ENCODE results near the gene FXR2.

Gene FXR2

DNA sequence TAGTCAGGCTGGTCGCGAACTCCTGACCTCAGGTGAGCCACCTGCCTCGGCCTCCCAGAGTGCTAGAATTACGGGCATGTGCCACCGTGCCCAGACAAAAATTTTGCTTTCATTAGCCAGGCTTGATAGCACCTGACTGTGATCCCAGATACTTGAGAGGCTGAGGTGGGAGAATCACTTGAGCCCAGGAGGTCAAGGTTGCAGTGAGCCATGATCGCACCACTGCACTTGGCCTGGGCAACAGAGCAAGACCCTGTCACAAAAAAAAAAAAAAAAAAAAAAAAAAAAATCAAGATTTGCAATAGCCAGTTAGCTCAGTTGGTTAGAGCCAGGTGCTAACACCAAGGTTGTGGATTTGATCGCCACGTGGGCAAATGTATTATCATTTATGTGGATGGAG is 6.1 kb upstream of the FXR2 start:
- DNase-seq (ENCODE audit: low spot score): no peak
- CTCF ChIA-PET: interaction anchor here (0.7 to 1.6 kb wide), 3 partner anchors 12 to 215 kb away, joined by 3 to 6 read pairs (median 3); no protein-coding TSS in a partner anchor
- TF ChIP-seq, protein P1, sequence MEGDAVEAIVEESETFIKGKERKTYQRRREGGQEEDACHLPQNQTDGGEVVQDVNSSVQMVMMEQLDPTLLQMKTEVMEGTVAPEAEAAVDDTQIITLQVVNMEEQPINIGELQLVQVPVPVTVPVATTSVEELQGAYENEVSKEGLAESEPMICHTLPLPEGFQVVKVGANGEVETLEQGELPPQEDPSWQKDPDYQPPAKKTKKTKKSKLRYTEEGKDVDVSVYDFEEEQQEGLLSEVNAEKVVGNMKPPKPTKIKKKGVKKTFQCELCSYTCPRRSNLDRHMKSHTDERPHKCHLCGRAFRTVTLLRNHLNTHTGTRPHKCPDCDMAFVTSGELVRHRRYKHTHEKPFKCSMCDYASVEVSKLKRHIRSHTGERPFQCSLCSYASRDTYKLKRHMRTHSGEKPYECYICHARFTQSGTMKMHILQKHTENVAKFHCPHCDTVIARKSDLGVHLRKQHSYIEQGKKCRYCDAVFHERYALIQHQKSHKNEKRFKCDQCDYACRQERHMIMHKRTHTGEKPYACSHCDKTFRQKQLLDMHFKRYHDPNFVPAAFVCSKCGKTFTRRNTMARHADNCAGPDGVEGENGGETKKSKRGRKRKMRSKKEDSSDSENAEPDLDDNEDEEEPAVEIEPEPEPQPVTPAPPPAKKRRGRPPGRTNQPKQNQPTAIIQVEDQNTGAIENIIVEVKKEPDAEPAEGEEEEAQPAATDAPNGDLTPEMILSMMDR (conservative IDR thresholded peaks at IDR 0.05; ENCODE audit: low read depth): no peak
- POLR2A ChIA-PET (ENCODE audit: low non-redundant PET): interaction anchor here (0.6 kb wide), 1 partner anchor 54 kb away, joined by 3 read pairs; no protein-coding TSS in a partner anchor
- H3K27ac ChIP-seq: no peak overlapping the region

DNA sequence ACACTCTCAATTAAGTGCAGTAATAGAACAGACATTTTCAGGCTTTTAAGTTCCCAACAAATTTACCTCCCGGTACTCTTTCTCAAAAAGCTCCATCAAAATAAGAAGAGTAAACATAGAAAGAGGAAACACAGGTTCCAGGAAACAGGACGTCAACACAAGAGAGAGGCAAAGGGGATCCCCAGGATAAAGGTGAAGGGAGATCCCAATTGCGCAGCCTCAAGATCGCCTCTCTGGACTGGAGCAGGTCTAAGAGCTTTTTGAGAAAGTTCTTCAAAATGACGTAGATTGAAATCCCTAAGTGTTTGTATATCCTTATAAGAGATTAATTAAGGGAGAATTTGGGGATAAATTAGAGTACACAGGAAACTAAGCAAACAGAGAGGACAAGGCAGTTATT is 3.9 kb upstream of the FXR2 start:
- no peak for DNase-seq (ENCODE audit: low spot score)
- POLR2A ChIA-PET (ENCODE audit: low non-redundant PET): no interaction called here
- TF ChIP-seq, protein P1 (conservative IDR thresholded peaks at IDR 0.05; ENCODE audit: low read depth): no peak
- no peak overlapping the region for H3K27ac ChIP-seq
- CTCF ChIA-PET: no interaction called here

DNA sequence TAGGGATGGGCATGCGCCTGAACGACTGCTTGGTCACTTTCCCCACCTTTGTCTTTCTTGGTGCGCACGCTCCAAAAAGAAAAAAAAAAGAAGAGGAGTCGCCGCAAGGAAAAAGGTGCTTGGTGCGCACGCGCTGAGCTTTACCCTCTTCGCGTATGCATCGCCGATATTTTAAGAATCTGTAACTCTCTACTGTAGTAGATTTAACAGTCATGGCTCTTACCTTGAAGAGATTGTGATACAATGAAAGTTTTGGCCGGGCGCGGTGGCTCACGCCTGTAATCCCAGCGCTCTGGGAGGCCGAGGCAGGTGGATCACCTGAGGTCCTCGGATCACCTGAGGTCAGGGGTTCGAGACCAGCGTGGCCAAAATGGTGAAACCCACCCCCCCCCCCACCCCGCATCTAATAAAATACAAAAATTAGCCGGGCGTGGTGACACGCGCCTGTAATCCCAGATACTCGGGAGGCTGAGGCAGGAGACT is 609 bp upstream of the FXR2 start:
- H3K27ac ChIP-seq: peak overlapping the region; percentile 96
- DNase-seq (ENCODE audit: low spot score): no peak
- ChIA-PET POLR2A (ENCODE audit: low non-redundant PET) (interaction anchor here (0.6 to 0.7 kb wide), 2 partner anchors 13 to 70 kb away, joined by 3 to 5 read pairs; partner anchors contain the start of gene SAT2), CTCF (interaction anchor here (0.6 to 1.6 kb wide), 8 partner anchors 11 to 356 kb away, joined by 3 to 9 read pairs (median 4); partner anchors contain the start of gene TP53)
- TF ChIP-seq, protein P1 (conservative IDR thresholded peaks at IDR 0.05; ENCODE audit: low read depth): no peak

DNA sequence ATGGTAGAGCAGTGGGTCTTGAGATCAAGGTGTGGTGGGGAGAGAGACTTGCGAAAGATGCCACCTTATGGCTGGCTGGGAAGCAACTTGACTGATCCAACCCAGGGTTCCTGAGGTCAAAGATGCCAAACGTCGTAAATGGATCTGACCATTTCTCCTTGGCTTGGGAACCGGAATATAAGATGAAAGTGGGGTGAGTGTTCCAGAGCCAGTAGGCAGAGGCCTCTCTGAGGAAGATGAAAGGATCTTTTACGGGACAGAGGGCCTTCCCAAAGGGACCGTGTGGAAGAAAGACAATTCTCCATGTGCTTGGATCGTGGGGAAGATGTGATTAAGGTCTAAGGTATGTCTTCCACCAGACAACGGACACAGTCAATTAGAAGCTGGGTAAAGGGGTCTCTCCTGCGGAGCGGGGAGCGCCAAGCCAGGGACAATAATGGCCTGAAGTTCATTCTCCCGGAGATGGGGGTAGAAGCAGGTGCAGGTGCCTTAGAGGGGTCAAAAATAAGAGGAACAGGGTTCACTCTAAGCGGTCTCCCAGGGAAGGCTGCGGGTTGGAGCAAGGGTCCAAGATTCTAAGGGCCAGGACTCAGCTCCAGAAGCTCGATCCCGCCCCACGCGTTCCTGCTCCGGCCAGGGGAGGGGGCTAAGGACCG is 800 bp downstream of the FXR2 start:
- ChIA-PET CTCF (interaction anchor here (1.1 to 1.6 kb wide), 2 partner anchors 27 to 73 kb away, joined by 4 to 6 read pairs; partner anchors contain the start of gene TP53), POLR2A (ENCODE audit: low non-redundant PET) (no interaction called here)
- TF ChIP-seq, protein P1 (conservative IDR thresholded peaks at IDR 0.05; ENCODE audit: low read depth): no peak
- peak overlapping the region; percentile 96 for H3K27ac ChIP-seq
- DNase-seq (ENCODE audit: low spot score): peak; percentile 43

DNA sequence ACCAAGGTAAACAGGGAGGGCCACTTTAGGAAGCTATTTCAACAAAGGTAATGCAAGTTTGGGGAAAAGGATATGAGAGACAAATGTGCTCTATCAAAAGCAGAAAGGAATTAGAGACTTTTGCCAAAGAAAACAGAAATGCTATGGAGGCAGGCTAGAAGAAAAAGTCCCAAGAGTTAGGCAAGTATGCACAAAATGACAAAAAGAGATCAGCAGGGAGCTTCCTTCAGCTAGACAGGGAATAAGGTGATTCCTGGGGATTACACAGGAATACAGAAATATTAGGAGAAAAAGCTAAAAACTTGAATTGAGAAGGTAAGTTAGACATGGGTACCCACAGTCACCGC is 2.4 kb downstream of the FXR2 start:
- CTCF ChIA-PET: interaction anchor here (1.1 kb wide), 1 partner anchor 20 kb away, joined by 3 read pairs; no protein-coding TSS in a partner anchor
- POLR2A ChIA-PET (ENCODE audit: low non-redundant PET): no interaction called here
- TF ChIP-seq, protein P1 (conservative IDR thresholded peaks at IDR 0.05; ENCODE audit: low read depth): no peak
- H3K27ac ChIP-seq: no peak overlapping the region
- DNase-seq (ENCODE audit: low spot score): no peak

DNA sequence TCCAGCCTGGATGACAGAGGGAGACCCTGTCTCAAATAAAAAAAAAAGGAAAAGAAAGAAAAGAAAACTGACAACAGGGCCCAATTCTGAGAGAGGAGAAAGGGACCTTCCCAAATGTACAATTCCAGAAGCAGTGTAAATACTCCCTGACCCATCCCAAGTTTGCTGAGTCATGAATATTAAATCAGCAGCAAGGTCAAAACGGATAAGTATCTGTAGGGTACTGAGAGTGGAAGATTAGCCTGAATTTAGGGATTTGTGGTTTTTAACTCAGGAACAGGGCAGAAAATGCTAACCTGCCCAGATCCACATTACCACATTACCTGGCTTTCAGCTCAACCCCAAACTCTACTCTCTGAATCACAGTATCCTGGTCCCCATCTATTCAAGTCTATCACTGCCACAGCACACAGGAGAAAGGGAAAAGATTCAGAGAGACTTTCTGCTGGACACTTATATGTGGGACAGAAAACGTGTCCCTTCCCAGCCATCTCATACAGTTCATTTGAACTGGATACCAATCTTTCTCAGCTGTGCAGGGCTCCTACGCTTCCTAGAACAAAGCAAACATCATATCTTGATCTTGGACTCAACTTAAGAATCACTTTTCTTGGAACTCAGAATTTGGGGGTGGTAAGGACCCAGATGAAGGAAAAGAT is 2.9 kb downstream of the FXR2 start:
- ChIA-PET CTCF (interaction anchor here (0.6 to 1.1 kb wide), 2 partner anchors 20 to 37 kb away, joined by 3 to 4 read pairs; no protein-coding TSS in a partner anchor), POLR2A (ENCODE audit: low non-redundant PET) (no interaction called here)
- no peak overlapping the region for H3K27ac ChIP-seq
- DNase-seq (ENCODE audit: low spot score): no peak
- TF ChIP-seq, protein P1 (conservative IDR thresholded peaks at IDR 0.05; ENCODE audit: low read depth): no peak
